HG02571 (cell line): ENCODE data around the gene PCDHA1.

Source experiments
- ATAC-seq: cut with Tn5 transposase; IDR thresholded peaks from one replicate; pipeline ENCODE4 v1.9.1; 2021; ENCODE audit warnings: mild to moderate bottlenecking, moderate library complexity; ENCODE audit not compliant: unreplicated experiment

Gene PCDHA1

DNA sequence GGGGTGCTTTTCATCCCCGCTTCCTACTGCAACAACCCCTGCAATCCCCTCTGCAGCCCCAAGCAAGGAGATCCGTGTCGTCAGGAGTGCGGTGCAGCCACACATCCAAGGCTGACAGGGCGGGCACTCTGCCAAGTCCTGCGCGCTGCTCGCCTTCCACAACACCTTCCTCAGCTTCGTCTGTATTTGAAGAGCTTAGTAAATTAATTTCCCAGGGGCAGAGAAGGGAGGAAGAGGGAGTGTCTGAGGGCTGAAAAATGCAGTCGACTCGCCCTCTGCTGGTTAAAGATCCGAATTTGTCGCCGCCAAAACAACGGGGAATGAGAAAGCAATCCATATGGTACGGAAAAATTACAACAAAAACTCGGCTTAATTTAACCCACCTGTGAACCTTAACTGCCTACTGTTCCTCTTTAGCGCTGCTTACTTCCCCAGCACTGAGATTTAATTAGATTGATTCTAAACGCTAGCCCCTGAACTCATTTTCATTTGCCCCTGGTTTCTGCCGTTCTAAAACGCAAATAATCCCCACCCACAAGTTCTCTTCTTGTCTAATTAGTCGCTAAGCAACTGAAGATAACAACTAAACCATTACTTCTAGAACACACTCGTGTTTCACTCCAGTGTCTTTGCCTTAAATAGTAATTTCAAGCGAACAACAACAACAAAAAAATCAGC lies 254.3 kb downstream of the PCDHA1 start:
- no peak for ATAC-seq

DNA sequence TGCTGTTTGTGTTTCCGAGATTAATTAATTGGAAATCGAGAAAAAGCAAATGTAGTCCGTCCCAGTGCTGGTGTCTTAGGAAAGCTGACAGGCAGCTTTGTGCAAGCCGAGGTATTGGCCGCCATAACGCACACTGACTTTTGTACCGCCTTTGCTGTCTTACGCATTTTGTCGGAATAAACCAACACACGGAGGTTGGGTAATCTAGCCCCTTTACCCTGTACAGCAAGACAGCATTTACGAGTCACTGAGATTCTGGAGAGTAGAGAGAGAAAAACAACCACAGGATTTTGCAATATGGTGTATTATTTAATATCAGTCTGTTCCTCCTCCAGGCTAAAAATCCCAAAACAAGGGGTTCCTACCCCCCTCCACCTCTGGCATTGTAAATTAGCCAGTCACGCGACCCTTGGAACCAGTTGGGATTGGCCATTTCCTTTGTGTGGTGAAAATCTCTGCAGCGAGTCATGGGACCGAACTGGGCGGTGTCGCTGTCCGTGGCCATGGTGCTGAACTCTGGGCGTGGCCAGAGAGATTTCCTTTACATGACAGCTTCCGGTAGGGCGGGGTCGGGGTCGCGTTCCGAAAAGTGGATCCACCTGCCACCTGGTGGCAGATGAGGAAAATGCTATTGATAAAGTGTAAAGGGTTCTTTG lies 255.0 kb downstream of the PCDHA1 start:
- ATAC-seq: no peak

GRCh38 chr5:141041427-141041785 lies 255.5 kb downstream of the PCDHA1 start:
- ATAC-seq: no peak

DNA sequence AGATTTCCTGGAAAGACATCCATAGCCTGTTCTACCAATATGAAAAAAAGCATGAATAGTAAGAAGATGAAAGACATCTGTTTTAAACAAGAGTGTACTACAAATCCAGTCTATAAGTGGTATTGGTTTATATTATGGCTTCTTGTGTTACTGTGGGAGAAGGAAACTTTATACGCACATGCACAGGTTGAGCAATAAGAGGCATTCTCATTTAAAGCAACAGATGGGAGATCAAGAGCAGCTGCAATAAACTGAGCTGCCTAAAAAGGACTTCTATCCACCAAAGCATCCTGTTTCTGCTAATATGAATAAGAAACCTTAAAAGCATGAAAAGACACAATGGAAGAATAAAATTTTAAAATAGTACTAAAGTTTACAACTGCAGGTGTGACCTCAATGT lies 256.6 kb downstream of the PCDHA1 start:
- ATAC-seq: no peak

DNA sequence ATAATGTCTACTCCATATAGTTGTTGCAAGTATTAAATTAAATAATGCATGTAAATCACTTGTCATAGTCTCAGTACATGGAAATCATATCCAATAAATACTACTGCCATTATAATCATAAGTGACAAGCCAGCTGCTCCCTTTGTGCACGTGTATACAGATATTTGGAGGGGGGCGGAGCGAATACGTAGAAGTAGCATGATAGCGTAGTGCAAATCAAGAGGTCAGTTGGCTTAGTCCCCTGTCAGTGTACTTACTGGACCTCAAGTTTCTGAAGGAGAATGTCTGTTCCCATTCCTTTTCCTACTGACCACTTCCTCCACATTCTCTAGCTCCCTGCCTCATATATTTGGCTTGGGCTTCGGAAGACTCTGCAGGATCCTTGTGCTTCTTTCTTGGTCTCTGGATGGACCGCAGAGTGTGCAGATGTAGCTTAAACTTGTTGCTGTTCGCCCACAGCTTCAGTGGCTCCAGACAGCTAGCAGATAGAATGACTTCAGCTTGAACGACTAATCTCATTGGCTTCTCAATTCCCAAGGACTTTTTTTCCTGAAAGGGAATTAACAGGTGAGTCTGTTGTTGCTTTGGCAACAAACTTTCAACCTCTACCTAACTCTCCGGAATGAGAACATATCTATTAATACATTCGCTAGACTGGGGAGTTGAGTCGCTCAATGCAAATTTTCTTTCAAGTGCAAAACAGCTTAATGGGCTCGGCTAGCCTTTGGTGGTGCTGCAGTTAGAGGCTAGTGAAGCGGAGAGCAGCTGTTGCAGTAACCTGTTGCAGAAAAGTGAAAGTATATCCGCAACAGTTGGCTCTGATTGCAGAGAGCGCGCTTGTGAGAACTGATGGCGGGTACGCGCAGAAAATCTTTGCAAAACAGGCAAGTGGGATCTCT lies 264.9 kb downstream of the PCDHA1 start, which contains the start of gene PCDHB1:
Gene PCDHB1 (plus strand): TSS at position 753 of the 899 bp plus-strand sequence. CDS start 97 bp downstream, at position 850.
- ATAC-seq: no peak

GRCh38 chr5:141051521-141051866 lies 265.6 kb downstream of the PCDHA1 start:
- no peak for ATAC-seq
